ENCODE measurements around the gene SLC10A1.

DNA sequence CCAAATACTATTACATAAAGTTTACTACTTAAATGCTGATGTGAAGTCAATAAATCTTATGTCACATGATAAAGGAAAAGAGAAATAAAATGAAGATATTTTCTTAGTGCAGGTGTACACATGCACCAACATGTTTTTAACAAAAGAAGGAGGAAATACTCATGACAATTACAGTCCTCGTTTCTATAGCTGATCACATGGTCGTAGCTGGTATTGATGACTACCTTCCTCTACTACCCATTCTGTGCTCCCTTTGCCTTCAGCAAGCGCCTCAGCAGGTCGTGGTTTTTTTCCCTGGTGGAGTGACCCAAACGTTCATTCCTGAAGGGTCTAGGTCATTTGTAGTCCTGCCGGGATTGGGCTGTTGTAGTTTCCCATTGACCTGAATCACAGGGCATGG, 25.4 kb upstream of the SLC10A1 start:
- TF ChIP-seq, protein P1, sequence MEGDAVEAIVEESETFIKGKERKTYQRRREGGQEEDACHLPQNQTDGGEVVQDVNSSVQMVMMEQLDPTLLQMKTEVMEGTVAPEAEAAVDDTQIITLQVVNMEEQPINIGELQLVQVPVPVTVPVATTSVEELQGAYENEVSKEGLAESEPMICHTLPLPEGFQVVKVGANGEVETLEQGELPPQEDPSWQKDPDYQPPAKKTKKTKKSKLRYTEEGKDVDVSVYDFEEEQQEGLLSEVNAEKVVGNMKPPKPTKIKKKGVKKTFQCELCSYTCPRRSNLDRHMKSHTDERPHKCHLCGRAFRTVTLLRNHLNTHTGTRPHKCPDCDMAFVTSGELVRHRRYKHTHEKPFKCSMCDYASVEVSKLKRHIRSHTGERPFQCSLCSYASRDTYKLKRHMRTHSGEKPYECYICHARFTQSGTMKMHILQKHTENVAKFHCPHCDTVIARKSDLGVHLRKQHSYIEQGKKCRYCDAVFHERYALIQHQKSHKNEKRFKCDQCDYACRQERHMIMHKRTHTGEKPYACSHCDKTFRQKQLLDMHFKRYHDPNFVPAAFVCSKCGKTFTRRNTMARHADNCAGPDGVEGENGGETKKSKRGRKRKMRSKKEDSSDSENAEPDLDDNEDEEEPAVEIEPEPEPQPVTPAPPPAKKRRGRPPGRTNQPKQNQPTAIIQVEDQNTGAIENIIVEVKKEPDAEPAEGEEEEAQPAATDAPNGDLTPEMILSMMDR (IDR thresholded peaks at IDR 0.05; ENCODE audit: low read depth, low read length), result no peak
- TF ChIP-seq, protein P2, sequence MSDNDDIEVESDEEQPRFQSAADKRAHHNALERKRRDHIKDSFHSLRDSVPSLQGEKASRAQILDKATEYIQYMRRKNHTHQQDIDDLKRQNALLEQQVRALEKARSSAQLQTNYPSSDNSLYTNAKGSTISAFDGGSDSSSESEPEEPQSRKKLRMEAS (IDR thresholded peaks at IDR 0.05; ENCODE audit: low read depth, low read length), result no peak
- no peak for TF ChIP-seq POLR2A (IDR thresholded peaks at IDR 0.05; ENCODE audit: extremely low read depth, insufficient read length)
